NCI-H1092 (cell line): ENCODE data around the gene ALDH1L2.

Experiments used
- DNase-seq: peaks from one replicate; lab custom pipeline; 2025; lab: John Stamatoyannopoulos, UW

Gene ALDH1L2

DNA sequence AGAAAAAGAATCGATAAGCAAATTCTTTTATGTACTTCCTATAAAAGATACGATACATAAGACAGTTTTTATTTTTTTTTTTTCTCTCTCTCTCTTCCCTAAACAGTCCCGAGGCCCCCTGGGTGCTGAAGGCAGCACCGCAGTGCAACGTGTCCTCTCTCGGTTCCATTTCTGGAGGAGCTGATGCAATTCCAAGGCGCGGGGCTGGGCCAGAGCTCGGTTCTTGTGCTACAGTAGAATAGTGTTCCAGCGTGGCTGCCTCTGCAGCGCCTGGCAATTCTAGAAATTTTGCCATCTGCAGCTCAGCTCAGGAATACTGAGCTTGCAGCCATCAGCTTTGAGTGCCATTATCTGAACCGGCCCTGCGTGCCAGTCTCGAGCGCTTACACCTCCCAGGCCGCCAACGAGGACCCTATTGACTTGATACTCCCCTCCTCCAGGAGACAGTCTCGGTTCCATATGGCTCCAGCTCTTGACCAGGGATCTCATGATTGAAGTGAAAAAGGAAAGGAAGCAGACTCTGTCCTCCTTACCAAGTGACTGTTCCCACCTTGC, 630 bp downstream of the ALDH1L2 start:
- no peak for DNase-seq

DNA sequence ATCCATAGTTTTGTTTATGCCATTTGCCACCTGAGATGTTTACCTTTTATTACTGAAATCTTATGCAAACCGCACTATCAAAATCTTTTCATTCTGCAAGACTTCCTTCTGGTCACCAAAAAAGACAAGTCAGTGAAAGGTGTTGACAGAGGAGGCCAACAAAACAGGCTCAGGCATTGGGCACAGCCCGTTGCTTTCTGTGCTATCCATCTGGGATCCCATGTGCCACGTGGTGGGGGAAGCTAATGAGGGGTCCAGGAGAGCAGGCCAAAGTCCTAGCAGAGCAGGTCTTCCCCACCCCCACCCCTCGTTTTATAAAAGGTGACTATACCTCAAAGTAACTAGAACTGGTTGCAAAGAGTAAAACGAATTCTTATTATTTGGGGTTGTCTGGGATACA, 1.2 kb downstream of the ALDH1L2 start:
- no peak for DNase-seq

DNA sequence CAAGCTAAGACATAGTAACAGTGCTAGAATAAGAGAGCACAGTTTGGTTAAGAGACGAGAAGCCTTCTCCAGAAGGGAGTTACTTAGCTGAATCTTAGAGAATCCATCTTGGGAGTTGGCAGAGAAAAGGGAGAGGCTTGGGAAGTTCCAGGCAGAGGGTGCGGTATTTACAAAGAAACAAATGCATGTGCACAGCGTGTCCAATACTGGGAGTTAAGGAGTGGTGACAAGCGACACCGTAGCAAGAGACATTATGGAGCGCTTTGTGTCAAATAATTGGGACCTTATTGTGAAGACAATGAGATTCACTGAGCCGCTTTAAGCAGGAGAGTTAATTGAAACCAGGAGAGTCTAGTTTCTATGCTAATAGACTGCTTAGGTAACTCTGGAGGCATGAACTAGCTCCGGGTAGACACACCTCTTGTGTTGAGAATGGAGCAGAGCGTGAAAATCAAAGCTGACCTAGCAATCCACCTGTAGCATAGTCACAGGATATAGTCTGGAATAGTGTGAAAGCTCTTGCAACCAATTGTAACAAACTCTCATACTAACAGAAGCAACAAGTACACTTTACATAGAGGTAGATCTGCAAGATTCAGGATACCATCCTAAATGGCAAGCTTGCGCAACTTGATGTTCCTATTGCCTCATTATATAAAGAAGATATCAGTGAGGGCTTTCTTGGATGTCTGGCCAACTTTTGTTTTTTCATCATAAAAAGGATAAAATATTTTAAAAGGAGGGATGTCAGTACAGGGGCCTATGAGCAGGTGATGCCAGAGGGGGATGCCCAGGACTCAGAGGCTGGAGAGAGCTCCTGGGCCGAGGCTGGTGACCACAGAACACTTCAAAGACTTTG, 5.3 kb downstream of the ALDH1L2 start:
- no peak for DNase-seq

DNA sequence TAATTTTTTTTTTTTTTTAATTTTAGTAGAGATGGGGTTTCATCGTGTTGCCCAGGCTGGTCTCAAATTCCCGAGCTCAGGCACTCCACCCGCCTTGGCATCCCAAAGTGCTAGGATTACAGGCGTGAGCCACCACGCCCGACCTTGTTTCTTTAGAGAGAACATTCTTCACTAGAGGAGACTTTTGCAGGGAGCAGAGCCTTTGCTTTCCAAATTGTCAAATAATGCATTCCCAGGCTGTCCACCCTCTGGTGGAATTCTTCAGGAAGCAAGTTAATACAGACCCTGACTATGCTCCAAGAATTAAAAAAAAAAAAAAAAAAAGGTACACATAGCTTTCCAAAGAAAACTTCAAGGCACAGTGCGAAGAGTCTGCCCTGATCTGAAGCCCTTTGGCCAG, 6.8 kb downstream of the ALDH1L2 start:
- DNase-seq = no peak

DNA sequence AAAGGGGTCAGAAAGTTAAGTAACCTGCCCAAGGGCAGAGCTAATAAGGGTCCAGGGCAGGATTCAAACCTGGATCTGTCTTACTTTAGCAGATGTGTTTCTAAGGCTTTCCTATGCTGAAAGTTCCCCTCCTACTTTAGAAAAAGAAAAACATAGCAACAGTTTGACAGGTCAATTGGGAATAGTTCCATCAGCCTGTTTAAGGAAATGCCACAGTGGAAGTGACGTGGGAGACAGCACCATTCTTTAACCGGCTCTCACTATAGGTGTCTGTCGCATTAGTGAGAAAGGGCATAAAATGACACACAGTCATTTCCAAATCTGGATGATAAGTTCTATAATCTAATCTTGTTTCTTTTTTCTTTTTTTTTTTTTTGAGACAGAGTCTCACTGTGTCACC, 7.3 kb downstream of the ALDH1L2 start:
- DNase-seq = no peak

DNA sequence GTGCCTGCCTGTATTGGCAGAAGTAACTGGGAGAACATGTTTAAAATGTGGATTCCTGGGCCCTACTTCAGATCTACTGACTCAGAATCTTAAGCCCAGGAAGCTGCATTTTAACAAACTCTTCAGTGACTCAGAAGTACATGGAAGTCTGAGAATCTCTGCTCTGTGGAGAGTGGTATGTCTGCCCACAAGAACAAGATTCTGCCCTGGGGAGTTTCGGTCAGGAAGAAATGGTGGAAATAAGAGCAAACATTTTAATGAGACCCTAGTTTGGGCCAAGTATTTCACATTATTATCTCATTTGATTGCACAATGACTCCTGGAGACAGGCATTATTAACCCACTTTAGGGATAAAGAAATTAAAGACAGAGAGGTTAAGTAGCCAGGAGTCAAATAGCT, 8.2 kb downstream of the ALDH1L2 start:
- no peak for DNase-seq

DNA sequence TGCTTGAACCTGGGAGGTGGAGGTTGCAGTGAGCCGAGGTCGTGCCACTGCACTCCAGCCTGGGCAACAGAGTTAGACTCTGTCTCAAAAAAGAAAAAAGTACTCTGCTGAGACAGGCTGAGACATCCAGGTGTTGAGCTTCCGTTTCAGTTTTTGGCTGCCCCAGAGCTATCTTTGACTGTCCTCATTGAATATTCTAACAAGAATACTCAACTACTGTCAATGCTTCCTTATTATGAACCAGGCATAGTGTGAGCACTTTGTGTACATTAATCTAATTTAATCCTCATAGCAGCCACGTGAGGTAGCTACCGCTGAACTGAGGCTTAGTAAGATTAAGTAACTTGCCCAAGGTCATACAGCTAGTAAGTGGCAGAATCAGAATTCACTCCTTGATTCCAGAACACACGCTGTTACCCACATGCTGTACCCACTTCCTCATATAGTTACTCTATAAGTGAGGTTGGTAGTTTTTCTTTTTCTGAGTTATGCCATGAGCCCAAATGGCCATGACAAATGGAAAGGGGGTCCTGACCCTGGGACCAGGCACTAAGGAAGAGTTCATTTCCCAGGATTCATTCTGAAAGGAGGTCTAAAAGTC, 11.3 kb downstream of the ALDH1L2 start:
- DNase-seq = no peak

DNA sequence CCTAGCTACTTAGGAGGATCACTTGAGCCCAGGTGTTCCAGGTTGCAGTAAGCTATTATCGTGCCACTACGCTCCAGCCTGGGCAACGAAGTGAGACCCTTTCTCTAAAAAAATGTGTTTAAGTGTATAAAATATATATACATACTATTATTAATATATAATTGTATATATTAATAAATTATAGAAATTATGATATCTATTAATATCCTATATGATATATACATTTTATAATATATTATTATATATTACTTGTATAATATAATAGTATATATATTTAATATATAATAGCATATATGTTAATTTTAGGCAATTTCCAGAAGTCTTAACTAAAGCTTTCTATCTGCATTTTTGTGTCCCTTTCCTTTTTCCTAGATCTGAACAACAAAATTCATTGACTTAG, 12.3 kb downstream of the ALDH1L2 start:
- DNase-seq = no peak

DNA sequence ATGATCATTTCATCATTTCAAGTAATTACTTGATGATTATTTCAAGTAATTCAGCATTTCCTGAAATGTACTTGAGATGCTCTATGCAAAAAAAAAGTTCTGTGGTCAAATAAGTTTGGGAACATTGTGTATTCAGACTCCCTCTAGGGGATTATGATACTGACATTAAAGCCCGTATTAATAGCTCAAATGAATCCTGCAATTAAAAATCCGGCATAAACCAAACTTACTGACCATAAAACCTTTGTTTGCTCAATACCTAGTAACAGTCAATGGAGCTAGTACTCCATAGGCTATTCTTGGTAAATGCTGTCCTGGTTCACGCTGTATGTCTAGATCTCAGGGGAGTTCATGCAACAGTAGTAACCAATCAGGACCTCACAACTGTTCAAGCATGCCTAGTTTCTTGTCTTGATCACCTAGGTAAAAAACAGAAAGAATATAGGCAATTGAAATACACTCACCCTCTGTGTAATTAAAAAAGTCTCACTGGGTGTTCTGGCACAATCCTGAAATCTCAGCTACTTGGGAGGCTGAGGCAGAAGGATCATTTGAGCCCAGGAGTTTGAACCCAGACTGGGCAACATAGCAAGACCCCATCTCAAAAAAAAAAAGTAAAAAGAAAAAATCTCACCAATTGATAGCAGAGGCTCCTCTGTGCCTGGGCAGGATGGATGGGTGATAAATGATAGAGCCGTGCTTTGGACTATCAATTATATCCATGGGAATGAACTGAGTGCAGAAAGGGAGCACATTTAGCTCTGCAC, 14.1 kb downstream of the ALDH1L2 start:
- DNase-seq = no peak

DNA sequence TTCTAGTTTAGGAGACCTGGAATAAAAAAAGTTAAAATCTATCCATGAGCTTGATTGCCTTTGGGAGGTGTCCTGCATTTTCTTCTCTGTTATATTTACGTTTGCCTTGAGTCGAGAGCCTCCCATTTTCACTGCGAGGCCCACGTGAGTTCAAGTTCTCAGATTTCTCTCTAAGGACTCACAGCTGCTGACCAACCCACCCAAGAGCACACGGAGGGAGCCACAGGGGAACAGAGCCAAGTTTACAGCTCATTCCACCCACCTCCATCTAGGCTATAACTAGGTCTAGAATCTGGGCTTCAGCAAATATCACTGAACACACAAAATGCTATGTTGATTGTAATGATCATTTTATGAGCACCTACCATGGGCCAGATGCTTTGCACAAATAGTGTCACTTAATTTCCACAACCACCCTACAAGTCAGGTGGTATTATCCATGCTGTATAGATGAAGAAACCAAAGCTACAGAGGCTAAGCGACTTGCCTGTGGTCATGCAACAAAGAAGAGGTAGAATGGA, 16.7 kb downstream of the ALDH1L2 start:
- peak; percentile 11 for DNase-seq

DNA sequence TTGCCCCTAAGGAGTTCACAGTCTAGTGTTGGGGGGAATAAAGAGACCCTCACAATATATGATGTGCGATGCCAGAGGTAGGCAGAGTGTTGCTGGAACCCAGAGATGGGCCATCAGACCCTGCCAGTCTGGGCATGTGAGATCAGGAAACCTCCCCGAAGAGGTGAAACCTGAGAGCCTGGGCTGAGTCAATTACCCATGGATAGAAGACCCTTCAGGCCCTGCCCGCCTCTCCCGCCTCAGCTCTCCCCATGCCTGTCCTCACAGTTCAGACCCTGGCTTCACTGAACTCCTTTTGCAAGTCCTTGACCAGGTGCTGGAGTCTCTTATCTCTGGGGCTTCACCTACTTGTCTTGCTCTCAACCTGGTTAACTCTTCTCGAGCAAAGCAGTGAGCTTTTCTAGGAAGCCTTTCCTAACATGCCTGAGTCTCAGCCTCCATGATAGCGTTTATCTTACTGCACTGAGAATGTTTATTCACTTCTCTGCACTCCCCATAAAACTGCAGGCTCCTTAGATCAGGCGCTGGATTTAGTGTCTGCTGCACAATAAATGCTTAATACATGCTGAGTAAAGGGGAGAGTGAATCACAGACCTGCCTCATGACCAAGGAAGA, 19.6 kb downstream of the ALDH1L2 start:
- no peak for DNase-seq

DNA sequence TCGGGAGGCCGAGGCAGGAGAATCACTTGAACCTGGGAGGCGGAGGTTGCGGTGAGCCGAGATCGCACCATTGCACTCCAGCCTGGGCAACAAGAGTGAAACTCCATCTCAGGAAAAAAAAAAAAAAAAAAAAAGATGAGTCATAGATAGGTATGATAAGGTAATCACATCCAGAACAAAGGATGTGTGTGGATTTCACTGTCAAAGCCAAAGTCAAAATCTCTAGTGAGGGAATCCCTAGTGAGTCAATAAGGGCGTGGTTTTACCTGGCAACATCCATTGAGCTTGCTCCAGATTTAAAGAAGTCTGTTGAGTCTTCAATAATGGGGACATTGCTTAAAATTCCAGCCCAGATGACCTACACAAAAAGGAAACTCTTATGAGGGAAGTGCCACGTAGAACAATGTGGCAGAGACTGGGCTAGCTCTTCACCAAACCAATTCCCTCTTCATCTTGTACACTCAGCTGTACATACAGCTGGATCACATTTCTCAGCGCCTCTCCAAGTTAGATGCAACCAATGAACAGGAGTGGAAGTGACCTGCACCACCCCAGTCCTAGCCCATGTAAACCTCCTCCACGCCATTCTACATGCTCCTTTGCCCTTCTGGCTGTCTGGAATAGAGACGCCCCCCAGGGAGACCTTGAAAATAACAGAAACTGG, 23.4 kb downstream of the ALDH1L2 start:
- no peak for DNase-seq

DNA sequence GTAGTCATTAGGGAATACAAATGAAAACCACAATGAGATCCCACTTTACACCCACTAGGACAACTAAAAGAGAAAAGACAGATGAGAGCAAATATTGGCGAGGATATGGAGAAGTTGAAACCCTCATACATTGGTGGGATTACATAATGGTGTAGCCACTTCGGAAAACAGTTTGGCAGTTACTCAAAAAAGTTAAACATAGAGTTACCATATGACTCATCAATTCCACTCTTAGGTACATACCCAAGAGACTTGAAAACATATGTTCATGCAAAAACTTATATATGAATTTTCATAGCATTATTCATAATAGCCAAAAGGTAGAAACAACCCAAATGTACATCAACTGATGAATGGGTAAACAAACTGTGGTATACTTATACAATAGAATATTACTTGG, 27.1 kb downstream of the ALDH1L2 start:
- DNase-seq = no peak

DNA sequence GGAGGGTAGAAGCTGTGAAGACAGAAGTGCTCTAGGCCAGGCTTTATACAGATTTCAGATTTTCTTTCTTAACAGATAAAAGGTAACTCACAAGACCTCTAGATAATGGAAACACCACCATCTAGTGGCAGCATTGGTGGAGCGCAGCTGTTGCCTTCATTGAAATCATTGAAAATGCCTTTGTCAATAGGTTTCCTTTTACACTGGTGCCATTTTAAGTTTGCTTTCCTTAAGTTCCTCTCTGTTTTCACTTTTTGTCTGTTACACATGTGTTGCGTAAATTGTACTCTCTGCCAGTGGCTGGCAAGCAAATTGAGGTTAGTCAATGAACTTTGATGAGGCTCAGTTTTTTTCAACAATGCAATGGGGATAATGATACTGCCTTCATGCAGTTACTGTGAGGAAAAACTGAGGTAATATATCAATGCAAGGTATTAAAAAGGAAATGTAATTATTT, 31.1 kb downstream of the ALDH1L2 start:
- DNase-seq = peak; percentile 62

DNA sequence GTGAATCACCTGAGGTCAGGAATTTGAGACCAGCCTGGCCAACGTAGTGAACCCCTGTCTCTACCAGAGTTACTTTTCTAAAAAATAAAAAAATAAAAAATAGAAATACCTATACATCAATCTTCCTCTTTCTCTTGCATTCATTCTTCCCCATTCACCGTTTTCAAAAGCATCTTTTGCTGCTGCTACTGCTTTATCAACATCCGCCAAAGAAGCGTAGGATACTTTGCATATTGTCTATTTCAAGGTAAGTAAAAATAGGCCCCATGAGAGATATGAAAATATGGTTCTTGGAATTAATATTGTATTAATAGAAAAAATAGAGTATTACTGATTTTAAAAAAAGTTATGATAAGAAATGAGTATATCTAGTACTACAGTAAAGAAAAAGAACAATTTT, 32.3 kb downstream of the ALDH1L2 start:
- no peak for DNase-seq

DNA sequence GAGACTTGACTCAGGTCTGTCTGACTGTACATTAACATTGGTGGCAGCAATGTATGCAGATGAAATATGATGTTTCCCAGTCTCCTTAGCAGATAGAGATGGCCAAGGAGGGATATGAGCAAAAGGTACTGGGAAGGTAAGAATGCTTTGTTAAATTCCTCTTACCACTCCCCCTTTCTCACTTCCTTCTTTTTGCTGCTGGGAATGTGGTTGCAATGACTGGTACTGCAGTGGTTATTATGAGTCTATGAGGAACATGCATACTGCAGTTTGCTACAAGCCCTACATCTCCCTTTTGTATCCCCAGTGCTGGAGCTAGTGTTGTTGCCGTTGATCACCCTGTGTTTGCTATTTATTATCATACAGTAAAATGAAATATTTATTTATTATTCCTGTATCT, 35.9 kb downstream of the ALDH1L2 start:
- DNase-seq = no peak

DNA sequence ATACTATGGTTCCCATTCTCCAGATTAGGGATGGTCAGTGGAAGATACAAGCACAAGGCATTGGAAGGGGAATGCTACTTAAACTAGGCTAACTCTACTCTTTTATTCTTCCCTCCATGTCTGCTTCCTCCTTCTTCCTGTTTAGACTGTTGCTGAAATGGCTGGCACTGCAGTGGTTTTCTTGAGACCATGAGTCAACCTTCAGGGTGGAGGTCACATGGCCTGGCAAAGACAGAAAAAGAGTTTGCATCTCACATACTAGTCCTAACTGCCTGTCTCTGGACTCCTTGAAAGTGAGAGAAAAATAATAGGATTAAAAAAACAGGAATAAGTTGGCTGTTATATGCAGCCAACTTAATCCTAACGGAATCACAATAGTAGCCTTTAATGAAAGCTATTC, 37.0 kb downstream of the ALDH1L2 start:
- no peak for DNase-seq

DNA sequence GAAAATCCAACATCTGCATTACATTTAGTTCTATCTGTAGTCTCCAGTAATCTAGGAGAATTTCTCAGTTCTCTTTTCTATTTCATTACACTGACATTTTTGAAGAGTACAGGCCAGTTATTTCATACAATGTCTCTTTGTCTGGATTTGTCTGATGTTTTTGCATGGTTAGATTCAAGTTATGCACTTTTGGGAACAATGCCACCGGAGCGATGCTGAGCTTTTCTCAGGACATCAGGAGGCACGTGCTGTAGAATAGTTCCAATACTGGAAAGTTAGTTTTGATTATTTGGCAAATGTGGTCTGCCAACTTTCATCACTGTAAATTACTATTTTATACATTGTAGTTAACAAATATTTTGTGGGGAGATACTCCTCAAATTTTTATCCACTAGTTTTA, 43.1 kb downstream of the ALDH1L2 start:
- no peak for DNase-seq

DNA sequence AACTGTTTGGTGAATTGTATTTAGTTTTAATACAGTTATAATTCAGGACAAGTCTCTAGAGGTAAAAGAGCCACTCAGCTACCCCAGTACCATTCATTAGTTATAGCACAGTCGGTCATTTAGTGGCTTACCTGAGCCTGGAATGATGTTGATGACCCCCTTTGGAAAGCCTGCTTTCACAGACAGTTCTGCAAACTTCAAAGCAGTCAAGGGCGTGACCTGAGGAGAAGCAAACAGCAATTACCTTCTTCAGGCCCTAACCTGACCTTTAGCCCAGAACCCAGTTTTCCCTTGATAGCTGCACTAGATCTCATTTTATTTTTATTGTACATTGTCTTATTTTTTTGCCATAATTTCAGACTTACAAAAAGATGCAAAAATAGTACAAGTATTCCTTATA, 43.8 kb downstream of the ALDH1L2 start:
- no peak for DNase-seq

DNA sequence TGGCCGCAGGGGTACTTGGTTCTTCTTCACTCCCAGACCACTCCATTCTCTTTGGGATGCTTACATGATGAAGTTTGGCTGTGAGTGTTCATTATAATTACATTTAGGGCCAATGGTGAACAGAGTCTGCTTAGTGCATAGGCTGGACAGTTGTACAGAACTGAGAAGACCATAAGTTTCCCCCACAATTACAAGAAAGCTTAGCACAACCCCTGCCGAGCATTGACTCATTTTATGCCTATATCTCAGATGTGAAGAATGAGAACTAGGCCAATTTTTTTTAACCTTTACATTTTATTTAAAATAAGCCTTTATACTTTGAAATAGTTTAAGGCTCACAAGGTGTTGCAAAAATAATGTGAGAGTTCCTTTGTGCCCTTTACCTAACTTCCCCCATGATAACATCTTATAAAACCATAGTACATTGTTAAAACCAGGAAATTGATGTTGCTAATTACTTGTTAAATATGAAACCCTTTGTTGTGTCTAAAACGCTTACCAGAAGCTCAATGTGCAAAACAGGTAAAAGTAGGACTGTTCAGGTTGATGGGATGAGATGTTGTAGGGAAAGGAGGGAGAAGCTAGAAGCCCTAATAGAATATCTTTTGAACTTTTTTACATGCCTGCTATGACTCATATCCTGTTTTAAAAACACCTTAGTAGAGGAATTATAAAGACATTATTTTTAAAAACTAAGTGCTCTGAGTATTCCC, 47.2 kb downstream of the ALDH1L2 start:
- DNase-seq = no peak

DNA sequence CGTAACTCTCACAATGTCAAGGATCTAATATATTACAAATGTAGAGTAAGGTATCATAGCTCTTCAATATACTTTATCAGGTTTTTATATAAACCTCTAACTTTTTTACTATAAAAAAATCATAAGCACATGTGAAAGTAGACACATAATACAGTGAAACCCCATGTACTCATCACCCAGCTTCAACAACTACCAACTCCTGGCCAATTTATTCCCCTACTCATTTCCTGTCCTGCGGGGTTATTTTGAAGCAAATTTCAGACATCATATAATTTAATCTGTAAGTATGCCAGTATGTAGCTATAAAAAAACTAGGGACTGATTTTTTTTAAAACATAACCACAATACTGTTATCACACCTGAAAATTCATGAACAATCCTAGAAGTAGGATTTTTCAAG, 50.4 kb downstream of the ALDH1L2 start:
- DNase-seq = no peak
